H1 (cell line): ENCODE data around the gene HBM.
"Not testable (repeated sequence)": the region's sequence is repeated elsewhere in the genome, so short reads cannot be mapped to it uniquely, and the experiment has no call there.

ENCODE experiments used
- GABPA ChIP-seq: IDR thresholded peaks from 2 replicates; pipeline ENCODE4 v1.6.1; 2011; ENCODE audit warnings: mild to moderate bottlenecking, low read length, moderate library complexity, borderline replicate concordance; ENCODE audit not compliant: insufficient read depth
- POLR2AphosphoS5 ChIP-seq: IDR thresholded peaks from 2 replicates; pipeline ENCODE4 v1.6.1; 2011; ENCODE audit warnings: low read depth, low read length

- not testable (repeated sequence) for TF ChIP-seq POLR2AphosphoS5, GABPA
Measured at GRCh38 chr16:209359-209758, 43.6 kb downstream of the HBM start.
